OCI-LY1 (cell line): ENCODE data around the gene C16orf54.

ENCODE experiments used
- H2AFZ ChIP-seq: fragments of 200-600 bp; sonication (generic), shearing (Covaris generic); 2 replicates; pipeline ENCODE4 v1.6.0; 2014; ENCODE audit warnings: antibody characterized with exemption, mild to moderate bottlenecking, low read length
- H3F3A ChIP-seq: fragments of 200-600 bp; sonication (generic), shearing (Covaris generic); 2 replicates; pipeline ENCODE4 v1.6.0; 2014; ENCODE audit warnings: mild to moderate bottlenecking, antibody characterized with exemption, low read length, moderate library complexity; ENCODE audit not compliant: insufficient read depth
- H3K27ac ChIP-seq: fragments of 200-600 bp; sonication (generic); 2 replicates; pipeline ENCODE4 v1.5.1; 2014; ENCODE audit warnings: low read length, mixed run types, mild to moderate bottlenecking, low read depth; ENCODE audit not compliant: poor library complexity, severe bottlenecking
- H3K27me3 ChIP-seq: fragments of 200-600 bp; sonication (generic); 2 replicates; pipeline ENCODE4 v1.6.0; 2014; ENCODE audit warnings: antibody characterized with exemption, mild to moderate bottlenecking, low read length, moderate library complexity; ENCODE audit not compliant: insufficient read depth
- H3K36me3 ChIP-seq: fragments of 200-600 bp; sonication (generic); 2 replicates; pipeline ENCODE4 v1.6.1; 2014; ENCODE audit warnings: mild to moderate bottlenecking, antibody characterized with exemption, low read length, moderate library complexity, mixed read lengths; ENCODE audit not compliant: insufficient read depth
- H3K4me1 ChIP-seq: fragments of 200-600 bp; sonication (generic); 2 replicates; pipeline ENCODE4 v1.5.1; 2014; ENCODE audit warnings: mild to moderate bottlenecking, low read length, moderate library complexity; ENCODE audit not compliant: insufficient read depth, severe bottlenecking
- H3K4me2 ChIP-seq: fragments of 200-600 bp; sonication (generic), shearing (Covaris generic); 2 replicates; pipeline ENCODE4 v1.6.1; 2014; ENCODE audit warnings: low read length
- H3K4me3 ChIP-seq: fragments of 200-600 bp; sonication (generic); 2 replicates; pipeline ENCODE4 v1.5.1; 2014; ENCODE audit warnings: low read length, low read depth, mild to moderate bottlenecking, mixed read lengths; ENCODE audit not compliant: poor library complexity, severe bottlenecking
- H3K79me2 ChIP-seq: fragments of 200-600 bp; shearing (Covaris generic); 2 replicates; pipeline ENCODE4 v1.6.1; 2016; ENCODE audit warnings: mixed run types, low read length, mixed read lengths; ENCODE audit not compliant: insufficient read depth
- H3K9ac ChIP-seq: fragments of 200-600 bp; sonication (generic), shearing (Covaris generic); 2 replicates; pipeline ENCODE4 v1.6.1; 2014; ENCODE audit warnings: mild to moderate bottlenecking, low read length, mixed read lengths
- H3K9me2 ChIP-seq: fragments of 200-600 bp; sonication (generic), shearing (Covaris generic); 2 replicates; pipeline ENCODE4 v1.6.1; 2014; ENCODE audit warnings: low read depth, mild to moderate bottlenecking, low read length, mixed read lengths
- H3K9me3 ChIP-seq: fragments of 200-600 bp; shearing (Covaris generic); 2 replicates; pipeline ENCODE4 v1.6.1; 2014; ENCODE audit warnings: low read length, mixed read lengths
- H4K20me1 ChIP-seq: fragments of 200-600 bp; sonication (generic), shearing (Covaris generic); 2 replicates; pipeline ENCODE4 v1.6.0; 2016; ENCODE audit warnings: mild to moderate bottlenecking, low read length; ENCODE audit not compliant: insufficient read depth
- EZH2 ChIP-seq: fragments of 200-600 bp; sonication (generic), shearing (Covaris generic); IDR thresholded peaks from 2 replicates; pipeline ENCODE4 v1.8.0; 2017; ENCODE audit warnings: borderline replicate concordance, mixed run types, mild to moderate bottlenecking, antibody characterized with exemption, low read length, moderate library complexity, mixed read lengths
- TF ChIP-seq, protein P1 (sequence below): fragments of 200-600 bp; sonication (generic), shearing (Covaris generic); IDR thresholded peaks from 2 replicates; pipeline ENCODE4 v1.5.1; 2017; ENCODE audit warnings: mild to moderate bottlenecking, antibody characterized with exemption, low read length, moderate library complexity, mixed read lengths

Gene C16orf54

DNA sequence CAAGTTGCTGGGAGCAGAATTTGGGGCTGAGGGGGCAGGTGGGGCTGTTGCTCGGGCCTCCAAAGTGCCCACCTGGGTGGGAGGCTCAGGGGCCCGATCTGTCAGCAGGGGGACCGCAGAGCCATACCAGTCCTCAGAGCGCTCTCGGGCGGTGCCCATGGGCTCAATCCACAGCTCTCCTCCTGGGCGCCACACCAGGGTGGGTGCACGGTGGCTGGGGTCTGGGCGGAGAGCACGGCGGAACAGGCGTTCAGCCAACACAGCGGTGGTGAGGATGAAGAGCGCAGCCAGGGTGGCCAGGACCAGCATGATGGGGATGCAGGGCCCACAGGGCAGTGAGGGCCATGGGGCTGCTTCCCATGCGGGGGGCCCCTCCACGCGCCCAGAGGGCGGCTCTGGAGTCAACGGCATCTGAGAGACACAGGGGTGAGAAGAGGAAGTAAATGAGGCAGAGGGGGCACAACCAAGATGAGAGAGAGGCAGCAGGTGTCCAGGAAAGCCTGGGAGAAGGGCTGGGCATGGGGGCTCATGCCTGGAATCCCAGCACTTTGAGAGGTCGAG lies 1.2 kb downstream of the C16orf54 start:
- Histone ChIP-seq H3K27me3 (no peaks in the 10 kb centered on the region; the same call in 1 of the 2 replicates), H3K9me2 (no peaks in the 10 kb centered on the region), H3K4me1 (peaks cover 9% of the 10 kb centered on the region), H3K27ac (no peak overlapping the region), H3K9me3 (no peaks in the 10 kb centered on the region), H2AFZ (no peak overlapping the region), H3K4me2 (no peak overlapping the region), H3K9ac (no peak overlapping the region), H3K79me2 (no peaks in the 10 kb centered on the region), H3F3A (no peaks in the 10 kb centered on the region), H3K4me3 (no peak overlapping the region), H3K36me3 (no peaks in the 10 kb centered on the region; the same call in 1 of the 2 replicates), H4K20me1 (no peaks in the 10 kb centered on the region)
- TF ChIP-seq, protein P1, sequence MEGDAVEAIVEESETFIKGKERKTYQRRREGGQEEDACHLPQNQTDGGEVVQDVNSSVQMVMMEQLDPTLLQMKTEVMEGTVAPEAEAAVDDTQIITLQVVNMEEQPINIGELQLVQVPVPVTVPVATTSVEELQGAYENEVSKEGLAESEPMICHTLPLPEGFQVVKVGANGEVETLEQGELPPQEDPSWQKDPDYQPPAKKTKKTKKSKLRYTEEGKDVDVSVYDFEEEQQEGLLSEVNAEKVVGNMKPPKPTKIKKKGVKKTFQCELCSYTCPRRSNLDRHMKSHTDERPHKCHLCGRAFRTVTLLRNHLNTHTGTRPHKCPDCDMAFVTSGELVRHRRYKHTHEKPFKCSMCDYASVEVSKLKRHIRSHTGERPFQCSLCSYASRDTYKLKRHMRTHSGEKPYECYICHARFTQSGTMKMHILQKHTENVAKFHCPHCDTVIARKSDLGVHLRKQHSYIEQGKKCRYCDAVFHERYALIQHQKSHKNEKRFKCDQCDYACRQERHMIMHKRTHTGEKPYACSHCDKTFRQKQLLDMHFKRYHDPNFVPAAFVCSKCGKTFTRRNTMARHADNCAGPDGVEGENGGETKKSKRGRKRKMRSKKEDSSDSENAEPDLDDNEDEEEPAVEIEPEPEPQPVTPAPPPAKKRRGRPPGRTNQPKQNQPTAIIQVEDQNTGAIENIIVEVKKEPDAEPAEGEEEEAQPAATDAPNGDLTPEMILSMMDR, result no peak
- TF ChIP-seq EZH2, result no peak

DNA sequence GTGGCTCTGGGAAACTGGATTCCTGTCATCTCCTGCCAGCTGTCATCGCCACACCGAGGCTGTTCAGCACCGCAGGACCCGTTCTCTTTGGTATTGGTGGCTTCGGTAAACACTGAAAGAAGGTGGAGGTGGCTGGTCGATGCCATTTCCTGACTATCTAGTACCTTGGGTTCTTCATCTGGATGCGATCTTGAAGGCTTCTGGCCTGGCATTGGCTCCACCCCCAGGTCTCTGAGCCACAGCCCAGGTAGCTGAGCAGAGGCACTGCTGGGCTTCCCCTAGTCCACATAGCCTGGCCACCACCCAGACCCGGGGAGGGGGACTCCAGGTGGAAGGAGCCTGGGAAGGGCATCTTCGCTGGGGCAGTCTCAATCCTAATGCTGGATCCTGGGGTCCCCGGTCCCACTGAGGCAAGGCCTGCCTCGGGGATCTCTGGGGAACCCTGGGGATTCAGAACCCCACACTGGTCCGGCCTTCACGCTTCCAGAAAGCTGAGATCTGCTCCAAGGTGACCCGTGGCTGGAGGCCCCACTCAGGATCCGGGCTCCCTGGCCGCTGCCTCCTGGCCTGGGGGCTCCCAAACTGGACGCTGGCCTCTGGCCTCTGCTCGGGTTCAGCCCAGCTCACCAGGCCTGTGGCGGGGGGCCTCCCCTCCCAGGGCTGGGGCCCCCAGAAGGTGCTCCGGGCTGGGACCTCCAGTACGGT lies 1.8 kb downstream of the C16orf54 start:
- TF ChIP-seq, protein P1, result no peak
- TF ChIP-seq EZH2, result no peak
- no peaks in the 10 kb centered on the region; the same call in 1 of the 2 replicates for H3K36me3 ChIP-seq
- no peaks in the 10 kb centered on the region for H4K20me1 ChIP-seq
- no peak overlapping the region for H3K27ac ChIP-seq
- H3K4me3 ChIP-seq, result no peak overlapping the region
- H3K4me2 ChIP-seq, result no peak overlapping the region
- H3F3A ChIP-seq, result no peaks in the 10 kb centered on the region
- peaks cover 10% of the 10 kb centered on the region for H3K4me1 ChIP-seq
- H3K9me2 ChIP-seq, result no peaks in the 10 kb centered on the region
- H3K9me3 ChIP-seq, result no peaks in the 10 kb centered on the region
- H3K27me3 ChIP-seq, result no peaks in the 10 kb centered on the region; the same call in 1 of the 2 replicates
- H2AFZ ChIP-seq, result no peak overlapping the region
- H3K9ac ChIP-seq, result no peak overlapping the region
- H3K79me2 ChIP-seq, result no peaks in the 10 kb centered on the region

DNA sequence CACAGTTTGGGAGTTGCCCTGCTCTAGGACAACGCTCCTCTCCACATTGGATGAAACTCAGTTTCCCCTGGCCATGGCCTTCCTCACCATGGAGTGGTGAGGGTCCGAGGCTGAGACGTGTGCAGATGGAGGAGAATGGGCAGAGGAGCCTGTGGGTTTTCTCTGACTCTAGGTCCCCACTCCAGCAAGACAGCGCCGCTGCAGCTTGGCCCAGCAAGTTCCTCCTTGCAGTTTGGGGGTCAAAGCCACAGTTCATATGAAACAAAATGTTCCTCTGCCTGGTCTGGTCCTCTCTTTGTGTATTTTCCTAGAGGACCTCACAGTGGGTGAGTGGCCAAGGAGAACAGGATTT lies 2.3 kb downstream of the C16orf54 start:
- H2AFZ ChIP-seq, result no peak overlapping the region
- no peaks in the 10 kb centered on the region; the same call in 1 of the 2 replicates for H3K27me3 ChIP-seq
- H4K20me1 ChIP-seq, result no peaks in the 10 kb centered on the region
- no peak for TF ChIP-seq EZH2
- no peaks in the 10 kb centered on the region for H3K9me3 ChIP-seq
- H3K36me3 ChIP-seq, result no peaks in the 10 kb centered on the region
- no peaks in the 10 kb centered on the region for H3K9me2 ChIP-seq
- H3K9ac ChIP-seq, result no peak overlapping the region
- no peak overlapping the region for H3K4me2 ChIP-seq
- H3K27ac ChIP-seq, result no peak overlapping the region
- no peaks in the 10 kb centered on the region for H3K79me2 ChIP-seq
- H3K4me3 ChIP-seq, result no peak overlapping the region
- H3K4me1 ChIP-seq, result peaks cover 15% of the 10 kb centered on the region
- no peaks in the 10 kb centered on the region for H3F3A ChIP-seq
